GM10248 (cell line): ENCODE data around the gene MLLT1.

Source experiments
- CTCF ChIA-PET: fragments of 300-600 bp; sonication (Branson Sonifier 250); formaldehyde crosslinking; extraction: SDS; loops from one replicate; lab custom pipeline; 2021; ENCODE audit warnings: antibody characterized with exemption; lab: Yijun Ruan, JAX
- POLR2A ChIA-PET: fragments of 350-650 bp; sonication (Branson Sonifier 250); formaldehyde crosslinking; extraction: SDS; loops from one replicate; lab custom pipeline; 2020; ENCODE audit warnings: antibody characterized with exemption; lab: Yijun Ruan, JAX
- DNase-seq: peaks from one replicate; pipeline ENCODE4 v3.0.0; 2012; ENCODE audit errors: extremely low spot score
- TF ChIP-seq, protein P1 (sequence below): IDR thresholded peaks from 2 replicates; pipeline ENCODE4 v1.5.1; 2012; ENCODE audit warnings: mild to moderate bottlenecking, low read depth; ENCODE audit errors: extremely low read depth, missing control alignments, control extremely low read depth

The MLLT1 gene

GRCh38 chr19:6199240-6199994 is 80.4 kb downstream of the MLLT1 start:
- POLR2A ChIA-PET = interaction anchor here (1.2 kb wide), 1 partner anchor 173 kb away, joined by 3 read pairs; the partner anchor contains the start of gene ALKBH7
- CTCF ChIA-PET = interaction anchor here (1.3 to 2.9 kb wide), 2 partner anchors 19 to 72 kb away, joined by 4 to 14 read pairs; no protein-coding TSS in a partner anchor
- peak; percentile 100 for DNase-seq
- TF ChIP-seq, protein P1, sequence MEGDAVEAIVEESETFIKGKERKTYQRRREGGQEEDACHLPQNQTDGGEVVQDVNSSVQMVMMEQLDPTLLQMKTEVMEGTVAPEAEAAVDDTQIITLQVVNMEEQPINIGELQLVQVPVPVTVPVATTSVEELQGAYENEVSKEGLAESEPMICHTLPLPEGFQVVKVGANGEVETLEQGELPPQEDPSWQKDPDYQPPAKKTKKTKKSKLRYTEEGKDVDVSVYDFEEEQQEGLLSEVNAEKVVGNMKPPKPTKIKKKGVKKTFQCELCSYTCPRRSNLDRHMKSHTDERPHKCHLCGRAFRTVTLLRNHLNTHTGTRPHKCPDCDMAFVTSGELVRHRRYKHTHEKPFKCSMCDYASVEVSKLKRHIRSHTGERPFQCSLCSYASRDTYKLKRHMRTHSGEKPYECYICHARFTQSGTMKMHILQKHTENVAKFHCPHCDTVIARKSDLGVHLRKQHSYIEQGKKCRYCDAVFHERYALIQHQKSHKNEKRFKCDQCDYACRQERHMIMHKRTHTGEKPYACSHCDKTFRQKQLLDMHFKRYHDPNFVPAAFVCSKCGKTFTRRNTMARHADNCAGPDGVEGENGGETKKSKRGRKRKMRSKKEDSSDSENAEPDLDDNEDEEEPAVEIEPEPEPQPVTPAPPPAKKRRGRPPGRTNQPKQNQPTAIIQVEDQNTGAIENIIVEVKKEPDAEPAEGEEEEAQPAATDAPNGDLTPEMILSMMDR = no peak

DNA sequence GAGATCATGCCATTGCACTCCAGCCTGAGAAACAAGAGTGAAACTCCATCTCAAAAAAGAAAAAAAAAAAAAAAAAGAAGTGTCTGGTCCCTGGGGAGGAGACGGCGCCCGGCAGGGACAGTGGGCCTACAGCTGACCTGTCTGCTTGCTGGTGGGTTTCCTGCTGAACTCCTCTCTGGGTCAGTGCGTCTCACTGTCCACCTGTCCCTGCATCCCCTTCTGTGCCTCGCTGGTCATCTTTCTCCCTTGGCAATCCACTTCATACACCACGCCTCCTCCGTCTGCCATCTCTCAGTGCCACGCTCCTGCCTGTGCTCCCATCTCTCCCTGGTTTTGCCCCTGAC is 80.9 kb downstream of the MLLT1 start:
- peak; percentile 20 for DNase-seq
- ChIA-PET POLR2A (interaction anchor here (1.1 to 1.2 kb wide), 2 partner anchors 162 to 174 kb away, joined by 3 to 9 read pairs; partner anchors contain the start of genes ALKBH7 and CLPP), CTCF (interaction anchor here (1.3 to 2.9 kb wide), 2 partner anchors 19 to 72 kb away, joined by 4 to 14 read pairs; no protein-coding TSS in a partner anchor)
- TF ChIP-seq, protein P1 = no peak

DNA sequence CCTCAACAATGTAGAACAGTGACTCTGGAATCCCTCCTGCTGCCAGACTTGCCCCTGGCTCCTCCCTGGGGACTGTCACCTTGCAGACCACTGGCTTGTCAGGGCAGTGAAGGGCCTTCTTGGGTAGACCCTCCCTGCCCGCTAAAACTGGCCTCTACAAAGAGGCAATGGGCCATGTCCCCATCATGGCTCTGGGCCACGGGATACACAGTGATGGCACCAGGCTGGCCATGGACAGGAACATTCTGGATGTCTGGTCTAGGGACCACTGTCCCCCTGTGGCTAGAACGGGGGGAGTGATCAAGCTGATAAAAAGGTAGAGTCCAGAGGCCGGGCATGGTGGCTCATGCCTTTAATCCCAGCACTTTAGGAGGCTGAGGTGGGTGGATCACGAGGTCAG is 83.4 kb downstream of the MLLT1 start:
- ChIA-PET CTCF (no interaction called here), POLR2A (interaction anchor here (0.5 kb wide), 1 partner anchor 165 kb away, joined by 6 read pairs; the partner anchor contains the start of gene CLPP)
- TF ChIP-seq, protein P1 = no peak
- DNase-seq = no peak

DNA sequence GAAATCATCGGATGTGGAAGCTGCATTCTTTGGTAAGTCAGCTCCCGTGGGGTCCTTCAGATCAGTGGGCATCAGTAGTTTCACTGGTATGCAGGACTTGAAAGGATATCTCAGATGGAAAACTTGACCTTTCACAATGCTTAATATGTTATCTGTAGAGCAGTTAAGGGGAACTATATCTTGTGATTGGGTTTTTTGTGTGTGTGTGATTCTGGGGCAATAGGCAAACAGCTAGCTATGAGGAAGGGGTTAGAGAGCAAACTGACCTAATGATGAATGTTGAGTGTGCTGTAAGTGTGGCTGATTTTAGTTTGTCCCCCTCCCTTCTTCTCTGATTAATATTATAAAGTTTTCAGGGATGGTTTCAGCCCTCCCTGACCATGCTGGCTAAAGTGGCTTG is 91.0 kb downstream of the MLLT1 start:
- ChIA-PET POLR2A (no interaction called here), CTCF (interaction anchor here (1.1 kb wide), 1 partner anchor 71 kb away, joined by 3 read pairs; no protein-coding TSS in a partner anchor)
- TF ChIP-seq, protein P1 = no peak
- no peak for DNase-seq

DNA sequence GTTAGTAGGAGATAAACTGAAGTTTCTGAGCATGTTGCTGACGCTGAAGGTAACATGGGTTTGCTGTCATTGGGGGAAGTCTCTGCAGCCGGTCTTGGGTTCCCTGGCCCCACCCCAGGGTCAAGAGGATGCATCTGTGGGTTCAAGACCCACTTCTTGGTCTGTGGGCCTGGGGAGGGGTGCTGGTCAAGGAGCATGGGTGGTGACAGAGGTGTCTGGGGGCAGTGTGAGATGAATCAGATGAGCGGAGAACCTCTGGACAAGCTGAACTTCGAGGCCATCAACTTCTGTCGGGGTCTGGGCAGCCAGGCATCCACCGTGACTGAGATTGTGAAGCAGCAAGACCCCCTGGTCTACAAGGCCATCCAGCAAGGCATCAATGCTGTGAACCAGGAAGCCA is 92.4 kb downstream of the MLLT1 start:
- DNase-seq = no peak
- CTCF ChIA-PET = interaction anchor here (0.9 to 1.3 kb wide), 2 partner anchors 31 to 109 kb away, joined by 3 to 4 read pairs; no protein-coding TSS in a partner anchor
- TF ChIP-seq, protein P1 = no peak
- POLR2A ChIA-PET = interaction anchor here (0.7 kb wide), 1 partner anchor 207 kb away, joined by 6 read pairs; no protein-coding TSS in a partner anchor
